ENCODE results near the gene GSTP1.
"Not testable (repeated sequence)": the region's sequence is repeated elsewhere in the genome, so short reads cannot be mapped to it uniquely, and the experiment has no call there.

The GSTP1 gene

GRCh38 chr11:67613960-67614715 is 30.5 kb downstream of the GSTP1 start:
- DNase-seq (ENCODE audit: low read depth in 3 of 3, low spot score in 1 of 3) = peak; percentile 61 to 69 (median 68)

DNA sequence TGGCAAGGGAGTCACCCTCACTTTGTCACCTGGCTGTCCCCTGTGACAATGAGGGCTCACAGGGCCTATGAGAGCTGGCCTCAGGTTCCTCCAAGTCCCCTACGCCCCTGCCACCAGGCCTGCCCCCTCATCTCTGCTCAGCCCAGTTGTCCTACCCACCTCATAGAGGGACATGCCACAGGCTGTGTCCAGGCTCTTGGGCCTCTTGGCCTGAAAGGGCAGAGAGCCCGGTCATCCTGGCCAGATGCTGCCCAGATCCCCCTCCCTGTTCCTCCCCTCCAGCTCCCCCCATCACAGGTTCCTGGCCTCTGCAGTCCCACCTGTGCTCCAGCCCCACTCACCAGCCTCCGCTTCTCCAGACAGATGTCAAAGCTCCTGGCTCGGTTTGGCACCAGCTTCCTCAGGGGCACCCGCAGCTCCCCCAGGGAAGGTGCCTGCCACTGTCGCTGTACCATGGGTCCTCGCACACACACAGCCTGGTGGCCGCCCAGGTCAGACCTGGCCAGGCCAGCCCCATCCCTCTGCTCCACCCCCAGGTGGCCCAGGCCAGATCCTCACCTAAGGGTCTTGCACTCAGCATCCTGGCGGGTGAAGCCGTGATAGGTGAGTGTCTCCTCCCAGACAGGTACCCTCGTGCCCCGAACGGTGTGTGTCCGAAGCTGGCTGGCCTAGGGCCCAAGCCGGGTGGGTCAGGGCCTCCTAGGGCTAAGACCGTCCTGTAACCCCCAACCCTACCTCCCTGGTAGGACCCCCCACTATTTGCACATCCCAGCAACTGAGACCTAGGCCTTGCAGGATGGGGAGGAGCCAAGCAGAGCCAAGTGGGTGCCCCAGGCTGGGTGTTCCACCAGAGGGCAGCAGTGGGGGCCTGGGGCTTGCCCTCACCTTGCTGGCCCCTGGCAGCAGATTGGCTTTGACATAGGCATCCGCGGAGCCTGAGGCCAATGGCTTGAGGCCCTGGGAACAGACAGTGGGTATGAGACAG is 31.4 kb downstream of the GSTP1 start:
- peak in 1 of 3 donors; percentile 38 for DNase-seq (ENCODE audit: low read depth in 3 of 3, low spot score in 1 of 3)

GRCh38 chr11:67615728-67616430 is 32.3 kb downstream of the GSTP1 start:
- DNase-seq (ENCODE audit: low read depth in 3 of 3, low spot score in 1 of 3) = no peak

DNA sequence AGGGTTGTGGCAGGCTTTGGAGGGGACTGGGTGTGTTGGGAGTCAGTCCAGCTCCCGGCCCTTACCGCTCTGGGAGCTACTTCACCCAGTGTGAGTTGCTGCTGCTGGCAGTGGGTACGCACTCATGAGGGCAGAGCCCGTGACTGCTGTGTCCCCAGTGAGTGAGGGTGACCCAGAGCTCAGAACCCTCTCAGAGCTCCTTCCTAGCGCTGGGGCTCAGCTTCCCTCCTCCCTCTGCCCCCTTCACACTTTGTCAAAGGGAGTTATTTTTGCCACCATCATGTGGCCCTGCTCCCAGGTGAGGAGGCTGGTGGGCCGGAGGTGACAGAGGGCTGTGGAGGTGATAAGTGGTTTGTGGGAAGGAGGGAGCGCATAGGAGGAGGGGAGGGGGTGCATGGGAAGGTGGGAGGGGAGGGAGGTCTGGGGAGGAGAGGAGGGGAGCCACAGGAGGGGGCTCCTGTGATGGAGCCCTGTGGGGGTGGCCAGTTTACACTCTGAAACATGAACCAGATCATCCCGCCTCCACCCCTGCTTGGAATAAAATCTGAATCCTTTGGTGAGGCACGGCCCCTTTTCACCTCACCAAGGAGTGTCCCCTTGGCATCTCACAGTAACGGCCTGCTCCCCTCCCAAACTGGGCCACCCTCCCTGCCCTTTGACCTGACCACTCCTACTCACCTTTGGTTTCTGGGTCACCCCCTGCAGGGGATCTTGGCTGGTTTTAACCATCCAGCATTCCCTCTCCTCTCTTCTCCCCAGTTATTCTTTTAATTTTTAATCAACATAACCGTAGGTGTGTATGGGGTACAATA is 33.0 kb downstream of the GSTP1 start:
- no peak for DNase-seq (ENCODE audit: low read depth in 3 of 3, low spot score in 1 of 3)

DNA sequence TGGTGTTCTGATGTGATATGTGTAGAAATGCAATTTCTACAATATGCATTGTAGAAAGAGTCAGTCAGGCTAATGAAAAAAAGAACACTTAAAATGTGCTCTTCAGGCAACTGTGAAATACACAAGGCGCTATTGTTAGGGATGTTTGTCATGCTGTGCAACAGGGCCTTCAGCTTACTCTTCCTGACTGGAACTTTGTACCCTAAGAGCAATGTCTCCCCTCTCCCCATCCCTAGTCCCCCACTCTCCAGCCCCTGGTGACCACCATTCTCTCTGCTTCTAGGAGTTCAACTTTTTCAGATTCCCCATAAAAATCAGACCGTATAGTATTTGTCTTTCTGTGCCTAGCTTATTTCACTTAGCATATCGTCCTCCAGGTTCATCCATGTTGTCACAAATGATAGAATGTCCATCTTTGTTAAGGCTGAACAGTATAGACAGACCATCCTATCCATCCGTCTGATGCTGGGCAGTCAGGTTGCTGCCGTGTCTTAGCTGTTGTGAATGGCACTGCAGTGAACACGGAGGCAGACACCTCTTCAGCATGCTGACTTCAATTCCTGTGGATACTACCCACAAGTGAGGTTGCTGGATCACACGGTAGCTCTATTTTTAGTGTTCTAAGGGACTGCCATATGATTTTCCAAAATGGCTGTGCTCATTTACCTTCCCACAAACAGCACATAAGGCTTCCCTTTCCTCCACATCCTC is 33.8 kb downstream of the GSTP1 start:
- DNase-seq (ENCODE audit: low read depth in 3 of 3, low spot score in 1 of 3) = no peak

DNA sequence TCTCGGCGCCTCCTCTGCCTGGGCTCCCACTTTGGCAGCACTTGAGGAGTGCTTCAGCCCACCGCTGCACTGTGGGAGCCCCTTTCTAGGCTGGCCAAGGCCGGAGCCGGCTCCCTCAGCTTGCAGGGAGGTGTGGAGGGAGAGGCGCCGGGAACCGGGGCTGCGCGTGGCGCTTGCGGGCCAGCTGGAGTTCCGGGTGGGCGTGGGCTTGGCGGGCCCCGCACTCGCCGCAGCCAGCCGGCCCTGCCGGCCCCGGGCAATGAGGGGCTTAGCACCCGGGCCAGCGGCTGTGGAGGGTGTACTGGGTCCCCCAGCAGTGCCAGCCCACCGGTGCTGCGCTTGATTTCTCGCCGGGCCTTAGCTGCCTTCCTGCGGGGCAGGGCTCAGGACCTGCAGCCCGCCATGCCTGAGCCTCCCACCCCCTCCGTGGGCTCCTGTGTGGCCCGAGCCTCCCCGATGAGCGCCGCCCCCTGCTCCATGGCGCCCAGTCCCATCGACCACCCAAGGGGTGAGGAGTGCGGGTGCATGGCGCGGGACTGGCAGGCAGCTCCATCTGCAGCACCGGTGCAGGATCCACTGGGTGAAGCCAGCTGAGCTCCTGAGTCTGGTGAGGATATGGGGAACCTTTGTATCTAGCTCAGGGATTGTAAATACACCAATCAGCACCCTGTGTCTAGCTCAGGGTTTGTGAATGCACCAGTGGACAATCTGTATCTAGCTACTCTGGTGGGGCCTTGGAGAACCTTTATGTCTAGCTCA is 35.5 kb downstream of the GSTP1 start:
- DNase-seq (ENCODE audit: low read depth in 3 of 3, low spot score in 1 of 3) = not testable (repeated sequence)

- not testable (repeated sequence) for DNase-seq (ENCODE audit: low read depth in 3 of 3, low spot score in 1 of 3)
Measured at GRCh38 chr11:67619683-67620618, 36.3 kb downstream of the GSTP1 start.

GRCh38 chr11:67620621-67621020 is 37.0 kb downstream of the GSTP1 start:
- not testable (repeated sequence) for DNase-seq (ENCODE audit: low read depth in 3 of 3, low spot score in 1 of 3)

GRCh38 chr11:67621928-67622327 is 38.3 kb downstream of the GSTP1 start:
- not testable (repeated sequence) for DNase-seq (ENCODE audit: low read depth in 3 of 3, low spot score in 1 of 3)

GRCh38 chr11:67622905-67623304 is 39.3 kb downstream of the GSTP1 start:
- DNase-seq (ENCODE audit: low read depth in 3 of 3, low spot score in 1 of 3) = not testable (repeated sequence)

DNA sequence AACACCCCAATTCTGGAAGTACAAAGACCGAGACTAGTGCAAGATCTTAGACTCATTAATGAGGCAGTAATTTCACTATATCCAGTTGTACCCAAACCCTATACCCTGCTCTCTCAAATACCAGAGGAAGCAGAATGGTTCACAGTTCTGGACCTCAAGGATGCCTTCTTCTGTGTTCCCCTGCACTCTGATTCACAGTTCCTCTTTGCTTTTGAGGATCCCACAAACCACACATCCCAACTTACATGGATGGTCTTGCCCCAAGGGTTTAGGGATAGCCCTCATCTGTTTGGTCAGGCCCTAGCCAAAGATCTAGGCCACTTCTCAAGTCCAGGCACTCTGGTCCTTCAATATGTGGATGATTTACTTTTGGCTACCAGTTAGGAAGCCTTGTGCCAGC is 40.2 kb downstream of the GSTP1 start:
- DNase-seq (ENCODE audit: low read depth in 3 of 3, low spot score in 1 of 3) = not testable (repeated sequence)

- DNase-seq (ENCODE audit: low read depth in 3 of 3, low spot score in 1 of 3) = not testable (repeated sequence)
Measured at GRCh38 chr11:67626131-67626833, 42.7 kb downstream of the GSTP1 start.

DNA sequence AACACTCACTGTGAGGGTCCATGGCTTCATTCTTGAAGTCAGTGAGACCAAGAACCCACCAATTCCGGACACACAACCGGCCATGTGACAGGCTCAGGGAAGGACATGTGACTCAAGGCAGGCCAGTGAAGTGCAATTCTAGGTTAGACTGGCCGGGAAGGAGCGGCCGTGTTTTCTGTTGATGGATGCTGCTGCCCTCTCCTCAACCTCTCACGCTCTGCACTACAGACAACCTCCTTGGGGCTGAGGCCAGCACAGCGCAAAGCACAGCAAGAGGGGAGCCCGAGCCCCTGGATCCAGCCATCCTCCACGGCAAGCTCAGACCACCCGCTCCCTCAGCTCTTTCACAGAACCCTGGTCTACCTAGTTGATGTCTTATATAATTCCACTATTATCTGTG is 43.4 kb downstream of the GSTP1 start:
- no peak for DNase-seq (ENCODE audit: low read depth in 3 of 3, low spot score in 1 of 3)

DNA sequence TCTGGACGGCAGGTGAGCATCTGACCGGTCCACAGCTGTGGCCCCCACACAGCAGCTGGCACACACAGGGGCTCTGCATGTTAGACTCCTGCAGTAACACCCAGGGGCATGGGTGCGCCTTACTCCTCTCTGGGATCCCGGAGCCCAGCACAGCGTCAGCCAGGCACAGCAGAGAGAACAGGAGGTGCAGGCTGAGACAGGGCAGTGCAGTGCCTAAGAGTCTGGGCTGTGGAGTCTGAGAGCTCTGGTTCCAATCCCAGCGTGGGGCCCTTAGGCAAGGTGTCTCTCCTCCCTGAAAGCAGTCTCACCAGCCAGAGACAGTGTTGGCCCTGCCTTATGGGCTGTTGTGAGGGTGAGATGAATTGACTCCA is 43.8 kb downstream of the GSTP1 start:
- DNase-seq (ENCODE audit: low read depth in 3 of 3, low spot score in 1 of 3) = no peak

- no peak for DNase-seq (ENCODE audit: low read depth in 3 of 3, low spot score in 1 of 3)
Measured at GRCh38 chr11:67627812-67628624, 44.4 kb downstream of the GSTP1 start.

DNA sequence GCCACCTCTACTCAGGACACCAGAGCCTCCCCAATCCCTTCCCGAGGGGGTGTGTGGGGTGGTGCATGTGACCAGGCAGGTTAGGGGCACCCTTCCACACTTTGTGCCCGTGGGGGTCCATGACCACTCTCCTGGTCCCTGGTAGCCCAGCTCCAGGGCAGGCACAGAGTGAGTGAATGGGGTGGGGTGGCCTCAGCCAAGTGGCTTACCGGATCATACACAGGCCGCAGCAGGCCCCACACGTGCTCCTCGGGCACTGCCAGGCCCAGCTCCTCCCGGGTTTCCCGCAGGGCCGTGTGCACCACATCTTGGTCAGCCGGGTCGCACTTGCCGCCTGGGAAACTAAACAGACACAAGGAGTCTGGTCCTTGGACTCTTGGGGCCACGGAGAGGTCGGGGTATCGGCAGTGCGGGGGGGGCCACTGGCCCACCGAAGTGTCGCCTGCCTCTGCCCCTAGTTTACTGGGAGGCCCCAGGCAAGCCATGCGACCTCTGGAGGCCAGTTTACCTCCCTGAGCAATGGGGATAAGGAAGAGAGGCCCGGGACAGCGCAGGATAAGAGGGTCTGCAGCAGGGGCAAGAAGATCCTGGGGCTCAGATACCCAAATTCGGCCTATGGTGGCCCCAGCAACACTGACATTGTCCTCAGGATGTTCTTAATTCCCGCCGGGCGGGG is 45.2 kb downstream of the GSTP1 start:
- no peak for DNase-seq (ENCODE audit: low read depth in 3 of 3, low spot score in 1 of 3)
